Stimulated activated CD8-positive, alpha-beta memory T cell treated with anti-CD3 and anti-CD28 coated beads, Interleukin-12 subunit alpha, Interleukin-12 subunit beta, amount 100 ng/mL, for 4 hours (primary cell): ENCODE measurements around the gene ODAD4.

Experiments used
- DNase-seq: peaks from one replicate; pipeline ENCODE4 v3.0.0-alpha.2; 2020; ENCODE audit warnings: low read depth

ODAD4 gene

DNA sequence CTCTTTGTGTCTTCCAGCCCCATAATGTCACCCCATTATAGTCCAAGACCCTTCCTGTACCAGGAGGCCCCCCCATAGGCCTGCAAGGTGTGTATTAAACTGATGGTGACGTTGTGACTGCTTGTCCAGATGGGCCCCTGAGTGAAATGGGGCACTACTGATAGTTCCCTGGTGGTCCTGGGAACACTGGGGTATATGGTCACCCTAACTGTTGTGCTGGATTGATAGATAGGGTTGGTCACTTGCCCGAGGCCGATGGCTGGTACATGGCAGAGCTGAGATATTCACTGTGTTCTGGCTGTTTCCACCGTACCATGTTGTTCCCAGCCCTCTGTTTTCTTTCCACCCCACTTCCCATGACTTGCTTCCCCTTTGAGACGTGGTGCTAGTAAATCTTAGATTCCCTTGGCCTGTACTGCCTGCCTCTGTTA lies 40.5 kb downstream of the ODAD4 start:
- DNase-seq = no peak

DNA sequence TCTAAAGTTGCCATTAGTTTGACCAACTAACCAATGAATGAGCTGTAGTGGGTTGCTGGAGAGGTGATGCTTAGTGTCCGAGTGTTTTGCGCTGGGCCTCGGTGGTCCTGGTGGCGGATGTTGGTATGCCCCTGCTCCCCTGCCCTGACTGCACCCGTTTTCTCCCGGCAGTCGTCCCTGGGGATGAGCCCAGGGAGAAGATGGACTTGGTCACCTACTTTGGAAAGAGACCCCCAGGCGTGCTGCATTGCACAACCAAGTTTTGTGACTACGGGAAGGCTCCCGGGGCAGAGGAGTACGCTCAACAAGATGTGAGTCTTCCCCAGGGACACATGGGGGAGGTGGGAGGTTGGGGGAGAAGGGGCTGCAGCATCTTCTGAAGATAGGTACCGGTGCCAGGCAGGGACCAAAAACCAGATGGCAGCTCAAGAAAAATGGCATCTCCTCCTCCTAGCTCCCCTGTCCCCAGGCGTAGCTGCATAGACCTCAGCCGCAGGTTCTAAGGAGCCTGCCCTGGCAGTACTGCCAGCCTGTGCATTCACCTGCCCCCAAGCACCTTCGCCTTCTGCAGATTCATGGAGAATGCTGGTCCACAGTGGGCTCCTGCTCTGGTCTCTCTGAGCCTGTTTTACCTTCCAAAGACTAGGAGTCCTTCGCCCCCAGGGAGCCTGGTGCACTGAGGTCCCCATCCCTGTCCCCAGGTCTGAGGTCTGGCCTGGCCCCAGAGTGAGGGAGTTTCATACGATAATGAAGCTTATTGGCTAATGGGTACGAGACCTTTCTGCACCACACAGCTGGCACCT lies 41.5 kb downstream of the ODAD4 start:
- no peak for DNase-seq

DNA sequence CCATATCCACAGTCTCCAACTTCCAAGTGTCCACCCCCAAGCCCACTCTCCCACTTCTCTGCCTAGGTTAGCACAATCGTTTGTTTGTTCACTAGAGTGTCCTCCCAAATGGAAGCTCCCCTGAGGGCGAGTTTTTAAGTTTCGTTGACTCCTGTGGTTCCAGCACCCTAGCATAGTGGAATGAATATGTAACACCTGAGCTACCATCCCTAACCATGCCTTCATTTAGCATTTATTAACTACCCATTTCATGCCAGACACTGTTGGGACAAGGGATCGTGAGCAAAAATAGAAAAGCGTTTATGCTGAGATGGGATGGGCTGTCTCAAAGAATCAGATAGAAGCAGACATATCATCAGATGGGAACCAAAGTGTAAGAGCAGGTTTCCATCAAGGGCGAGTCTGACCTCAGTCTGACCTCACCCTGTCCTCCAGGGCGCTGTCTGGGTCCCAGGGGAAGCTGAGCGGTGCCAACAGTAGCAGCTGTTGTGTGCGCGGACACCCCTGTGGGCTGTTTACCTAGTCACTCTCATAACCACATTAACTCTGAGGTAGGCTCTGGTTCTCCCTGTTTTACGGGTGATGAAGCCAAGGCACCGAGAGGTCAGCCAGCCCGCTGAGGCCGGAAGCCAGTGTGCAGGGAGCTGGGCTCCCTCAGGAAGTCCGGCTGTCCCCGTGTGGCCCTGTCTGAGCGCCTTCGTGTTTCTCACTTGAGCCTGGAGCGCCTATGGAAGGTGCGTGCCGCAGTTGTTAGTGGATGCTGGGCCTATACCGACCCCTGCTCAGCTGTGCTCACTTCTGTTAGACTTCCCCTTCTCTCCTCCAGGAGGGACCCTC lies 42.4 kb downstream of the ODAD4 start:
- DNase-seq = no peak

DNA sequence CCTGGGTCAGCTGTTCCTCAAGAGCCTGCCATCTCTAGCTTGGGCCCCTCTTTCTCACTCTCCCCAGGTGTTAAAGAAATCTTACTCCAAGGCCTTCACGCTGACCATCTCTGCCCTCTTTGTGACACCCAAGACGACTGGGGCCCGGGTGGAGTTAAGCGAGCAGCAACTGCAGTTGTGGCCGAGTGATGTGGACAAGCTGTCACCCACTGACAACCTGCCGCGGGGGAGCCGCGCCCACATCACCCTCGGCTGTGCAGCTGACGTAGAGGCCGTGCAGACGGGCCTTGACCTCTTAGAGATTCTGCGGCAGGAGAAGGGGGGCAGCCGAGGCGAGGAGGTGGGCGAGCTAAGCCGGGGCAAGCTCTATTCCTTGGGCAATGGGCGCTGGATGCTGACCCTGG lies 43.0 kb downstream of the ODAD4 start:
- DNase-seq = no peak

DNA sequence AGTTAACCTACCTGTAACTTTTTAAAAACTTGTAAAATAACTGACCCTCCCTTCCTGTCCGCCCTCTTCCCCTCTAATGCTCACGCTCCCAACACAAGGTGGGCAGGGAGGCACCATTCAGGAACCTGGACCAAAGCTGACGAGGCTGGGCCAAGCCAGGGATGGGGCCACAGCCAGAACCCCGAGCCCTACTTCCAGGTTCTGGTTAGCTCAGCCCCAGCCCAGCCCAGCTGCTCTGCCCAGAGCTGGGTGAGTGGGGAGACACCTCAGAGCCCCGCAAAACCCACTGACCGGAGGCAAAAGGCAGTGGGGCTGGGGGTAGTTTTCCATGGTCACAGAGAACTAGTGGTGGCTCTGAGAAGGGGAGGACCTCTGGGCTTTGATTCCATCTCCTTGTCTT lies 43.6 kb downstream of the ODAD4 start:
- no peak for DNase-seq

DNA sequence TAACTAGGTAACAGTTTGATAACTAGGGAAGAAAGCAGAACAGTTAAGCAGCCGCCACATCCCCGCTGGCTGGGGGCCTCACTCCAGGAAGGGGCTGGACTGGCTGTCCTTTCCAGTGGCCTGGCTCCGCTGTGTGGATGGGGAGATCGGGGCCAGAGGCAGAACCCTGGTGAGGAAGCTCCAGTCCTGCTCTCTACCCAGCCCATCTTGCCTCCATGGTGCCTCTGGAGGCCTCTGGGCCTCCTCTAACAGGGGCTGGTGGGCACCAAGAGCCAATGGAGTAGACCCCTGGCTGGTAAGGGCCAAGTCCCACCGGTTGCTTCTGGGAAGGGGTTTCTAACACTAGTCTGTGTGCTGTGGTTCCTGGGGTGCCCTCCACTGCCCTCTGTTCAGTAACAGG lies 44.2 kb downstream of the ODAD4 start:
- no peak for DNase-seq

DNA sequence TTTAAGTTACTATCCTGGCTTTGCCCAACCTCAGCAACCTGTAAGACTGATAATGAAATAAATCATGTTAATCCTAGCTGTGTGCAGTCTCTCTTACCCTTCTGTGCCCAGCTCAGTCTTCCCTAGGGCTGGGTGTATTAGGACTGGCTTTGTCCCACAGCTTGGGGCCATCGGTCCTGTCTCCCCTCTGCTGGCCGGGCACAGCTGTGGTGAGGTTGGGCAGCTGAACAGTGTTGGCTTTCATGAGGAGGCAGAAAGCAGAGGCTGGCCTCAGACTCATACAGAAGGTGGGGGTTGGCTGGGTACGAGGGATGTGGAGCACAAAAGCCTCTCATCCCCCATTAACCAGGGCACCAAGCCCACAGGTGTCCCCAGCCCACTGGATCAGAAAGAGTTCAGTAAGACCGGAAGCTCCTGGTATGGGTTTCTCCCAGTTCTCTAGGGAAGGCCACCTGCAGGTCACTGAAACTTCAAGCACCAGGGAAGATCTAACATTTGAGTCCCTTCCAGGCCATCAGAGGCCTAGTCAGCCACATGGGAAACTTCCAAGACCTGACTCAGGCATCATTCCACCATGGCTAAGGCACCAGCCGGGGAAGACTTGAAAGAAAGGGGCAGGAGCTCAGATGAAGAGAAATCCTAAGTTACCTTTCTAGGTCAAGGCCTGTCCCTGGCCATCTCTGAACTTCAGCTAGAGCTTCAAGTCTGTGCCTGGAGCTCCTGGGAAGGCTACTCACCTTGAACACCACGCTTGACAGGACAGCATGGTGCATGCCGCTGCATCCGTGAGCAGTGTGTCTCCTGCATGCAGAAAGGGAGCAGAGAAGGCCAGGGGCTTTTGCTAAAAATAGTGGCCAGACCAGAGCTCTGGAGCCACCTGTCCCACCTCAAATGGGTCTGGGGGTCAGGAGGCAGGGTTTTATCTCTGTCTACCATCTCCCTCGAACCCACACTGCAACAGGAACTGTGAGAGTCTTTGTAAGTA lies 45.0 kb downstream of the ODAD4 start:
- DNase-seq = no peak

DNA sequence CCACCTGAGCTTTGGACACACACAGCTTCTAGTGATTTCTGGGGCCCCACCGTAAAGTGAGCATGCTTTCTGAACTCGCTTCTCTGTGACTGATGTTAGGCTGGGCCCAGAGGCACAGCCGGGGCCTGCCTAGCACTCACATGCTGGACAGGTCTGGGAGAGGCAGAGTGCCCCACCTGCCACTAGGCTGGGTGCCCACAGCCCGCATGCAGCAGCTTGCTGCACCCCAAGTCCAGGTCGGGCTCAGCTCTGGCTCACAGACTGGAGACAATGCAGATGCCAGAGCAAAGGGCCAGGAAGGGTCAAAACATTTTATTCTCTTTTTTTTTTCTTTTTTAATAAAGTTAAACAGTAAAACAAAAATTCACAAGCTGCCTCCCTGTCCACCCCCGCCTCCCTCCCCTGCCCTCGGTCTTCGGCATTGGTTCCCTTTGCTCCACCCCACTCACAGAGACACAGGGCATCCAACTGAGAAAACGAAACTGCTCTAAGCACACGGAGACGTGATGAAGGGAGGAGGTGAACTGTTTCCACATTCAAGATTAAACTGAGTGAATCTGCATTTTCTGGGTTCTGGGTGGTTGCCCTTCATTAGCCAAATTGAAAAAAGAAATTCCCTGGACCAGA lies 45.8 kb downstream of the ODAD4 start:
- no peak for DNase-seq

DNA sequence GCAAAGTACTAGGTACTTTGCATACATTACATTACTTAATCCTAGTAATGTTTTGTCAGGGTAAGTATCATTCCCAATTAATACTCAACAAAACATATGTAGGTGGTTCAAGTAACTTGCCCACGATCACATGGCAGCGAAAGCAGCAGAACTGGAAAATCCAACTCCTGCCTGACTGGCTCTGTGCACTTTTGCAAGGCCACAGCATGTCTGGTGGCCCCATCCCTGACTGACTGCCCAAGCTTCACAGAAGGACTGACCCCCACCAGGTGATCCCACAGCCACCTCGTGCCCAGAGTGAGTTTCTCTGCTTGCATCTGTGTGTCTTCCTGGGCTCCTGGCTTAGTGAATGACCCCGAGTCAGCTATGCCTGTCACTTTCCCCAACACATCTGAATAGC lies 47.6 kb downstream of the ODAD4 start:
- no peak for DNase-seq

DNA sequence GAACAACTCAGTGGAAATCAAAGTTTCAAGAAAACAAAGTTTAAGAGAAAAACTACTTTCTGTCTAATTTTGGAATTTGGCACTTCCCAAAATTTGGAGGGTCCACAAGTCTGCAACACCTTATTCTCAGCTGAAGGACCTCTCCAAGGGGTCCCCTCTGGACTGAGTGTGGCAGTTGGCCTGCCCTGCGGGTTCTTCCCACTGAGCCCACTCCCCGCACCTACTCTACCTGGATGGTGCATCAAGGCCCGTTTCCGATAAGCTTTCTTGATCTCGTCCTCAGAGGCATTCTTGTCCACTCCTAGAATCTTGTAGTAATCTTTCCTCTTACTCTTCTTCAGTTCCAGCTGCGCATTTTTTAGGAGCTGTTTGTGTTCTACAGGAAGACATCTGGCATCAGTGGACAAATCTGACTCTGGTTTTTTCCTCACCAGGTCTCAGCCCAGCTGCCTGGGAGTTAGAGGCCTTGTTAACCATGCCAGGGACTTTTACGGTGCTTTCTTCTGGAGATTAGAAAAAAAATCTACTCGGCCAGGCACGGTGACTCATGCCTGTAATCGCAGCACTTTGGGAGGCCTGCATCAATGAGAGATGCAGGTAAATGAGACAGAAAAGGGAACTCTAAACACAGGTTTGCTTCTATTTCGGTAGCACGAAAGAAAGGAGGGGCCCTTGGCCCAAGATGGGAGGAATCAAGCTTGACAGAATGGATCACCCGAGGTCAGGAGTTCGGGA lies 51.8 kb downstream of the ODAD4 start:
- DNase-seq = no peak

DNA sequence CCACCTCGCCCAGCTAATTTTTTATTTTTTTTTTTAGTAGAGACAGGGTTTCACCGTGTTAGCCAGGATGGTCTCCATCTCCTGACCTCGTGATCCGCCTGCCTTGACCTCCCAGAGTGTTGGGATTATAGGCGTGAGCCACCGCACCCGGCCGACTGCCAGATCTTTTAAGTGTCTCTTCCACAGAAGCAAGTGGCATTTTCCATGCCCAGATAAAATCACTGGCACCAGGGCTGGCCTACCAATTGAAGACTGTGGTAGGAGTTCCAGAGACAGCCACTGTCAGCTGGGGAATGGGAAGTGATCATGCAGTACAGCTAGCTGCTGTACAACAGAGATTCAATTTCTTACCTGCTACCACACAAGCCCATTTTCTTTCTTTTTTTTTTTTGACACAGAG lies 54.0 kb downstream of the ODAD4 start:
- no peak for DNase-seq

DNA sequence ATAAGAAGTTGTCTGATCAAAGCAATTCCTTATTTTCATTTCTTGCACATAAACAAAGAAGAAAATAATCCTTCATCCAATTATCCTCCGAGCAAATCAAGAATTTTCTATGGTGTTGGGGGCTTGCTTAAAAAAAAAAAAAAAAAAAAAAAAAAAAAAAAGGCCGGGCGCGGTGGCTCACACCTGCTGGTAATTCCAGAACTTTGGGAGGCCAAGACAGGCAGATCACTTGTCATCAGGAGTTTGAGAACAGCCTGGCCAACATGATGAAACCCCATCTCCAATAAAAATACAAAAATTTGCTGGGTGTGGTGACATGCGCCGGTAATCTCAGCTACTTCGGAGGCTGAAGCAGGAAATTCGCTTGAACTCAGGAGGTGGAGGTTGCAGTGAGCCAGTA lies 55.5 kb downstream of the ODAD4 start:
- DNase-seq = no peak

DNA sequence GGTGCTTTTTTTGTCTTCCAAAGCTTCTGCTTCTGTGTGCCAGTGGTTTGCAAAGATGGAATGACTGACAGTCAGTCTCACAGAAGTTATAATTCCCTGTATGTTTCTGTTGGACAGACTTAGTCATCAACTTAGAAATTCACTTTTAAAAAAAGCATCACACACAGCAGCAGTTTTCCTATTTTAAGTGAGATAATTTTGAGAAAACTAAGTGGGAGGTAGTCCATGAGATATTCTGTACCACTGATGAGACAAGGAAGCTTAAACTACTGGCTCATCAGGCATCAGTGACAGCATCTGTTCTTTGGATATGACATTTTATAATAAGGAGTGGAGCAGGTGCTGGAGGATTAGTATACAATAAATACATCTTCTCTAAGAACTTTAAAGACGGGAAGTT lies 56.2 kb downstream of the ODAD4 start:
- no peak for DNase-seq

DNA sequence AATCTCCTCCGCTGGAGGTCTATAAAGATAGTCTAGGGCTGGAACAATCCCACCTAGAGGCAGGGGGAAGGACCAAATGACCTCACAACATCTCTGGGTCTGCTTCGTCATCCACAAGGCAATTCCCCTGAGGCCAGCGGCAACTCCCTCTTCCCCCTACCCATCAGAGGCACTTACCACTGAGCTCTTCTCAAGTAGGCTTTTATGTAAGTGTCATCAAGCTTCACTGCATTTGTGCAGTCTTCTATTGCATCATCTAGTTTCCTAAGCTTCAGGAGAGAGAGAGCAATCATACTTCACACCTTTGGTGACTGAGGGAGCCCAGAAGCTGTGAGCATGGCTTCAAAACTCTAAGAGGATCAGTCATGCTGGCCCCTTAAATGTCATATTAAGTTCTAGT lies 57.2 kb downstream of the ODAD4 start:
- no peak for DNase-seq

DNA sequence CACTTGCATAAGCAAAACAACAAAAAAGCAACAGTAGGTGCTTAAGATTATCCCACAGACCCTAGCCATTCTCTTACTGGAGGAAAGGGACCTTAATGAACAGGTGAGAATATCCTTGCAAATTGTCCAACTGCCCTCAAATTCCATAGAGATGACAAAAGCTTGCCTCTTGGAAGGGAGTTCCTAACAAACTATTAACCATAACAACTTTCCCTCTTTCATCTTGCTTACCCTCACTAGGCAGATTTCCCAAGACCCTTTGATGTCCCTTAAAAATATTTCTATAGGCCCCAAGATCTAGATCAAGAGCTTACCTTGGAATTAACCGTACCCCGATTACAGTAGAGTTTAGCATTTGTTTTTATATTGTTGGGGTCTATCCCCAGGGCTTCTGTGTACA lies 58.0 kb downstream of the ODAD4 start:
- DNase-seq = no peak

DNA sequence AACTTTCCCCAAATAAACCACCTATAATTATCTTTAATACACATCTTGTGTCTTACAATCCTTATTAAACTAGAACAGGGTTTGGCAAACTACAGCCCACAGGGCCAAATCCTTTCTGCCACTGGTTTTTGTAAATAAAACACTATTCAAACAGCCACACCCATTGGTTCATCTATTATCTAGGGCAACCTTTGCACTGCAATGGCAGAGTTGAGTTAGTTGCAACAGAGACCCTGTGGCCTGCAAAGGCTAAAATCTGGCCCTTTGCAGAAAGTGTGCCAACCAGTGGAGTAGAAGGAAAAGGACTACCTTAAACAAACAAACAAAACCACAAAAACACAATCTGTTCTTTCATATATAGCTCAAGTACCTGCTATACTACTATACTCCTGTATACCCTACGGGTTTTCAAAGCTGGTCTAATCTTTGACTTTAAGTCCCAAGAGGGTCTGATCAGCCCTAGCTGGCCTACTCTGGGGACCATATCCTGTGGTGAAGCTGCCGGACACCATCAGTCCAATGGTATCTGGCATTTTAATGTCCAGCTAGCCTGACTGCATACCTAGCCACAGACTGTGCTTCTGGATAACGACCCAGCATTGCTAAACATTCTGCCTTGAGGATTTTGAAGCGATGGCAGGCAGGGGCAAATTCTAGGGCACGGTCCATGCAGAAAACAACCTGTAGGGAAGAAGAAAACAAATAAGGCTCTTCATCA lies 59.4 kb downstream of the ODAD4 start:
- no peak for DNase-seq

DNA sequence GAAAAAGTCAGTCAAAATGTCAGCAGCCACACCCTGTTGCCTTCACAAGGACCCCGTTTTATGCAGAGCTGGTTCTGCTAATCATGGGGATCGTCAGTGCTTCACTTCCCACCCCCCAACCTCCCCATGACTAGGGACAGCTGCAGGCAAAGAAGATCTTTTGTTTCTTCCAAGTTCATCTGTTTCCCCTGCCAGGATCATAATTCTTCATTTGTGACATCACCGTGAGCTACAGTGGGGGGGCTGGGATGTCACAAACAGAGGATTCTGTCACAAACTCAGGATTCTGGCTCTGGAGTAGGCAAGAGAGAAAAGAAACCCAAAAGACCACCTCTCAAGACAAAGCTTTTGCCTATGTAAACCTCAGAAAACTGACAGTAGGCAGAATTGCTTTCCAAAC lies 62.2 kb downstream of the ODAD4 start:
- DNase-seq = no peak

DNA sequence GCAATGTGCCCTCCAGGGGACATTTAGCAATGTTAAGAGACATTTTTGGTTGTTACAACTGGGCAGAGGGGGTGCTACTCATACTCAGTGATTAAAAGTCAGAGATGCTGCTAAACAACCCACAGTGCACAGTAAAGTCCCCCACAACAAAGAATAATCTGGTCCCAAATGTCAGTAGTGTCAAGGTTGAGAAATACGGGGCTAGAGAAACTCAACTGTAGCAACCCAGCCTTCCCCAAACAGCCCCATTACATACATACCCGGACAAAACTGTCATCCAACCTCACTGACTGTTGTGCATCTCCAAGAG lies 66.4 kb downstream of the ODAD4 start:
- no peak for DNase-seq

DNA sequence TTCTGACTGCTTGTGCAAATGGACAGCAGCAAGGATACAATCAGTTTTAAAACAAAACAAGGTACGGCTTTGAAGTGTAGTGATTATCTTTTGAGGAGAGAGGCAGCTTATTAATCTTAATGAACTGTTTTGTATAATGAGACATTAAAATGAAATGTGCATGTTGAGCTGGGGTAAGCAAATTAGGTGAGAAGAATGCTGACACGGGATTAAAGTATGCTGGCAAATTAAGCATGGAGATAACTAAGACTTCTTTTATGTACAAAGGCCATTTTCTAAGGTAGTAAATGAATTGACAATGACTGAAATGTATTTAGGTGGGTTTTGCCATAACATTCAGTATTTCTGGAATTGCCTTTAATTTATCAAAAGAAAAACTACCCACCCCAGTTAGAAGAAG lies 68.1 kb downstream of the ODAD4 start:
- no peak for DNase-seq

DNA sequence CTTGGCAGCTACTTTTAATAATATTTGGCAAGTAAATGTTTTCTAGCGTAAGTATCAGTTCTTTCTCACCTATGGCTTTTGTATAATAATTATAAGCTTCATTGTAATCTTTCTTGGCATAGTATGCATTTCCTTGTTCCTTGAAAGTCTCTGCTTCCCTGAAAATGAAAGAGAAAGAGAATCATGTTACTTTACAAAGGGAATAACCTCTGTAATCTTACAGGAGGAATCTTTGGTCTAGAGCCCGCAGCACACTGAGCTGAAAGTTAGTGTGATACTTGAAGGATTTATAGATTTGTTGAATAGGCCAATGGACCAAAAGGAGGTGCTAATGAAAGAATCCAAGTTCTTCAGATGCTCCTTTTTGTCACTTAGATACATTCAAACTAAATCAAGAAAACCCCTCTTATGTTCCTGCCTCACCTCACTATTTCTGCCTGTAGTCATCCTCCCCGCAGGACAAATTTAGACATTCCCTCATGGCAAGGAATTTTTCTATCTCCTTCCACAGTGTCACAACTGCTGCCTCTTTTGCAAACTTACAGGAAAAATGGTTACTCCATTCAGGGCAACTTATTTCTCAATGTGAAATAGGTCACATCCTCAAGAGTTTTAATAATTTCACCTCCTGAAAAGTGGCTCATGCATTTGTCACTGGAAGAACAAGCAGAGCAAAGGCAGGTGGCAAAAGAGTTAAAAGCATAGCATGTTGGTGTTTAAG lies 70.2 kb downstream of the ODAD4 start:
- no peak for DNase-seq
